Activated naive CD4-positive, alpha-beta T cell treated with anti-CD3 and anti-CD28 coated beads, Interleukin-2, amount 50 U/mL, for 24 hours (primary cell): ENCODE measurements around the gene MGAT4B.
A peak's percentile ranks its signal among the peaks of the same experiment; 100 is the strongest.
"Not testable (repeated sequence)": the region's sequence is repeated elsewhere in the genome, so short reads cannot be mapped to it uniquely, and the experiment has no call there.

ENCODE experiments used
- H3K27ac Mint-ChIP-seq: one replicate; pipeline ENCODE4 v1.8.0; 2021; ENCODE audit warnings: mild to moderate bottlenecking, mixed read lengths
- H3K27me3 Mint-ChIP-seq: one replicate; pipeline ENCODE4 v1.8.0; 2021; ENCODE audit warnings: mixed read lengths
- H3K36me3 Mint-ChIP-seq: one replicate; pipeline ENCODE4 v1.8.0; 2021; ENCODE audit warnings: mixed read lengths
- H3K4me1 Mint-ChIP-seq: one replicate; pipeline ENCODE4 v1.8.0; 2021; ENCODE audit warnings: mixed read lengths
- H3K4me3 Mint-ChIP-seq: one replicate; pipeline ENCODE4 v1.8.0; 2021; ENCODE audit warnings: mild to moderate bottlenecking, mixed read lengths
- H3K9me3 Mint-ChIP-seq: one replicate; pipeline ENCODE4 v1.8.0; 2021; ENCODE audit warnings: mixed read lengths

MGAT4B gene

DNA sequence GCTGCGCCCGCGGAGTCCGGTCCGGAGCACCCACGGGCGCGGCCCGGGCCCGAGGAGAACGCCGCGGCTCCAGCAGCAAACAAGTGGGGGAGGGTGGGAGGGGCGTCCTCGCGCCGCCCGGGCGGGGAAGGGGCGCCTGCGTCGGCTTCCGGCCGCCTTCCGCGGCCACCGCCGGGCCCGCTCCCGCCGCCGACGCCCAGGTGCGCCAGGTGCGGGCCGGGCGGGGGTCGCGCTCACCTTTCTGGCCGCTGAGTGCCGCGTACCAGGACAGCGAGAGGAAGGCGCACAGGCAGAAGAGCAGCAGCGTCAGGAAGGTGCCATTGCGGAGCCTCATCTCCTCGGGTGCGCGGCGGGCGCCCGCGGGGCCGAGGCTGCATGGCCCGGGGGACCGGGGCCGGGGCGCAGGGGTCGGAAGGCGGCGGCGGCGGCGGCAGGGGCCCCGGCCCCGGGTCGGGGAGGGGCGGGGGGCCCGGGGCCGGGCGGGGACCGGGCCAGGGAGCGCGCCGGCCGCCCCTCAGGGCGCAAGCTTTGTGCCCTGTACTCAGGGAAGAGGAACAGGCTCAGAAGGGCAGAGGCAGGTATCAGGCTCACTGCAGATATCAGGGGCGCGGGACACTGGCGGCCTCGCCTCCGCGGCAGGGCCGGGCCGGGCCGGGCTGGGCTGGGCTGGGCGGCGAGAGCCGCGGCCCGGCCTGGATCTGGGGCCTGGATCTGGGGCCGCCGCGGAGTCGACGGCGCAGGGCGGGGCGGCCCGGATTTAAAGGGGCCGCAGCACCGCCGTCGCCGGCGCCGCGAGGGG lies at the start of gene MGAT4B:
TSS of gene MGAT4B (minus strand) at position 617 of the 799 bp plus-strand sequence. CDS start at position 334, 283 bp downstream.
- Mint-ChIP-seq H3K4me3 (peak within 1 kb of the TSS; percentile 84), H3K27ac (peak within 1 kb of the TSS; percentile 83), H3K4me1 (peaks cover 29% of the 10 kb centered on the region)

DNA sequence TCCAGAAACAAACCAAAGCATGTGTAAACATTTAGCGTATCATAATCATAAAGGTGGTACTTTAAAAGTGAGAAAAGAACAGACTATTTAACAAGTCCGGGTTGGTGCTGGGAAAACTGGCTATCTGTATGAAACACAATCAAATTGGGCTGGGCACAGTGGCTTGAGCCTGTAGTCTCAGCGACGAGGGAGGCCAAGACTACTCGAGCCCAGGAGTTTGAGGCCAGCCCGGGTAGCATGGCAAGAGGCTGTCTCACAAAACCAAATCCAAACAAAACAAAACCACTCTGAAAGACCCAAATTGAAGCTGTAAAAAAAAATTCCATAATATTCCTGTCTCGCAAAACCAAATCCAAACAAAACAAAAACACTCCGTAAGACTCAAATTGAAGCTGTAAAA lies 47.7 kb upstream of the MGAT4B start:
- Mint-ChIP-seq H3K36me3 (peaks cover 7% of the 10 kb centered on the region), H3K27ac (no peak overlapping the region), H3K4me3 (no peak overlapping the region), H3K9me3 (no peaks in the 10 kb centered on the region), H3K27me3 (no peaks in the 10 kb centered on the region), H3K4me1 (peaks cover 18% of the 10 kb centered on the region)

More for the DNA sequence above, at the start of gene MGAT4B:
- H3K36me3 Mint-ChIP-seq, result no peaks in the 10 kb centered on the region
- no peaks in the 10 kb centered on the region for H3K27me3 Mint-ChIP-seq
- no peaks in the 10 kb centered on the region for H3K9me3 Mint-ChIP-seq

DNA sequence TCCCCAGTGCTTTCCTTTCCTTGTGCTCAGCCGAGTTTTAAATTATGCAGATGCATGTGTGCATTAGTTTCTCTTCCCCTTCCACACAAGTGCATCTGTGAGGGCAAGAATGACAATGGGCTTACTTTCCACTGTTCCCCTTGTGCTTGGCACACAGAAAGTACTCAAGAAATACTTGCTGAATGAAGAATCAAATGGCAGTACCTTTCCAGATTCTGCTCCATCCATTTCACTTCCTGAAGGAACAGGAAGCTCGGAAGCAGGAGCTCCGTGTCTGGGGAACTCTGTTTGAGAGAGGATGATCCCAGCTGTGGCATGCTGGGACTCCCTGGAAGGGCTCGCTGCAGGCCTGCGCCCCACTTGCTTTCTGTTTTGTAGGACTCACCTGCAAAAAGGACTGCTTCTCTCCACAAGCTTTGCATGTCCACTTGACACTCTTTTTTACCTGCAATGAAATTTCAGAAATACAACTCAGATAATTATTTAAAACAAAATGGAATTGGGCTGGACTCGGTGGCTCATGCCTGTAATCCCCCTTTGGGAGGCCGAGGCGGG lies 46.4 kb upstream of the MGAT4B start:
- Mint-ChIP-seq H3K4me3 (no peak overlapping the region), H3K27me3 (no peaks in the 10 kb centered on the region), H3K9me3 (no peaks in the 10 kb centered on the region), H3K4me1 (peaks cover 13% of the 10 kb centered on the region), H3K36me3 (peaks cover 7% of the 10 kb centered on the region), H3K27ac (no peak overlapping the region)

DNA sequence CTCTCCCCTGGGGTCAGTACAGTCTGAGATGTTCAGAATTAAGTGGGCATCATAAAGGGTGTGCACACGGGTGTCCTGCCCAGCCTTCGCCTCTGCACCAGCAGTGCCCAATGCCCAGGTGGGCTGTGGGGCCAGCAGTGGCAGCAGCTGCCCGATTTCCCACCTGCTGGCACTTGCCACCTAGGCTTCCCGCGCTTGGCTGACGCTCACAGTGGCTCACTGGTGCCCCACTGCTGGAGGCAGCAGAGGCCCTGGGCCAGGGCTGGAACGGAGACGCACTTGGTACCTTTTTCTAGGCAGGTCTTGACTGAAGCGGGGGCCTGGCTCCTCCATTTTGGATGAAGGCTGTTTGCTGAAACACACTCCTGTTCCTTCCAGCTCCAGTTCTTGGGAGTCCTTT lies 35.0 kb upstream of the MGAT4B start:
- Mint-ChIP-seq H3K4me3 (no peak overlapping the region), H3K27ac (peak overlapping the region; percentile 59), H3K27me3 (no peaks in the 10 kb centered on the region), H3K36me3 (peaks cover 9% of the 10 kb centered on the region), H3K4me1 (peaks cover 7% of the 10 kb centered on the region), H3K9me3 (peaks cover 5% of the 10 kb centered on the region)

- H3K9me3 Mint-ChIP-seq, result peaks cover 5% of the 10 kb centered on the region
- H3K4me3 Mint-ChIP-seq, result no peak overlapping the region
- H3K27me3 Mint-ChIP-seq, result no peaks in the 10 kb centered on the region
- peaks cover 16% of the 10 kb centered on the region for H3K4me1 Mint-ChIP-seq
- H3K27ac Mint-ChIP-seq, result no peak overlapping the region
- peaks cover 11% of the 10 kb centered on the region for H3K36me3 Mint-ChIP-seq
Observed at GRCh38 chr5:179840766-179841165, 34.1 kb upstream of the MGAT4B start.

DNA sequence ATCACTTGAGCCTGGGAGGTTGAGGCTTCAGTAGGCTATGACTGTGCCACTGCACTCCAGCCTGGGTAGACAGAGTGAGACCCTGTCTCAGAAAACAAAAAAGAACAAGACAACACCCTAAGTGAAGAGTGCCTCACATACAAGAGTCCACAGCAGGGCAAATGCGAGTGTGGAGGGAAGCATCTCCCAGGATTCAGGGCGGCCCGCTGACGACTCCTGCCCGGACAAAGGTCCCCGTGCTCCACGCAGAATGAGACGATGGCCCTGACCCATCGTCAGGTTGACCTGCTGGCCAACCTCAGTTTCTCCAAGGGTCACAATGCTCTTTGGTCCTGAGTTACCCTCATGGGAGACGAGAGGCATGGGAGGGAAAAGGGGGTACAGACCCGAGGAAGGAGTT lies 33.7 kb upstream of the MGAT4B start:
- no peak overlapping the region for H3K27ac Mint-ChIP-seq
- peaks cover 5% of the 10 kb centered on the region for H3K9me3 Mint-ChIP-seq
- H3K4me1 Mint-ChIP-seq, result peaks cover 18% of the 10 kb centered on the region
- no peak overlapping the region for H3K4me3 Mint-ChIP-seq
- peaks cover 13% of the 10 kb centered on the region for H3K36me3 Mint-ChIP-seq
- no peaks in the 10 kb centered on the region for H3K27me3 Mint-ChIP-seq

DNA sequence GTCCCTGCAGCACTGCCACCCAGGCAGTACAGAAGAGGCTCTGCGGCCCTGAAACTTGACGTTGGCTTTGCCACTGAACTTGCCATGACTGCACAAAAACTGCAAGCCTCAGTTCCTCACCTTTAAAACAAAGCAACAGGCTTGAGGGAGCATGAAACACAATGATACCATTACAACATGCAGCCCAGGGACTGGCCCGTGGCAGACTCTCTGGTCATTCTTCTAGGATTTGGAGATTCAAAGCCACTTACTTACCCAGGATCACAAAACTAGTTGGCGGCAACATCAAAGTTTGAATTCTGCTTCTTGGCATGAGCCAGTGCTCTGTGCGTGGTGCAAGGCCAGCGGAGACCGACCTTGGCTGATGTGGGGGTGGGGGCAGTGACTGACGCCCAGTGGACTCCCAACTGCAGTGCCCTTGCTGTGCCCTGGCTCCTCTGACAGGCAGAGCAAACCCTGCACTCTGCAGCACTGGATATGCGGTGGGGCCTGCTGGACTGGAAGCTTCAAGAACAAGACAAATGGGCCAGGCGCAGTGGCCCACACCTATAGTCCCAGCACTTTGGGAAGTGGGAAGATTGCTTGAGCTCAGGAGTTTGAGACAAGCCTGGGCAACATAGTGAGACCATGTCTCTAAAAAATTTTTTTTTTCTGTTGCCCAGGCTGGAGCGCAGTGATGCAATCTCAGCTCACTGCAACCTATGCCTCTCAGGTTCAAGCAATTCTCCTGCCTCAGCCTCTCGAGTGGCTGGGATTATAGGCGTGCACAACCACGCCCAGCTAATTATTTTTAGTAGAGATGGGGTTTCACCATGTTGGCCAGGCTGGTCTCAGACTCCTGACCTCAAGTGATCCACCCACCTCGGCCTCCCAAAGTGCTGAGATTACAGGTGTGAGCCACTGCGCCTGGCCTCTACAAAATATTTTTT lies 32.9 kb upstream of the MGAT4B start:
- Mint-ChIP-seq H3K9me3 (no peaks in the 10 kb centered on the region), H3K36me3 (peaks cover 11% of the 10 kb centered on the region), H3K27ac (no peak overlapping the region), H3K4me3 (no peak overlapping the region), H3K4me1 (peaks cover 18% of the 10 kb centered on the region), H3K27me3 (no peaks in the 10 kb centered on the region)

- Mint-ChIP-seq H3K27ac (peak overlapping the region; percentile 90), H3K9me3 (no peaks in the 10 kb centered on the region), H3K4me1 (peaks cover 18% of the 10 kb centered on the region), H3K27me3 (no peaks in the 10 kb centered on the region), H3K4me3 (peak overlapping the region; percentile 8), H3K36me3 (peaks cover 19% of the 10 kb centered on the region)
Observed at GRCh38 chr5:179837076-179838011, 30.7 kb upstream of the MGAT4B start.

DNA sequence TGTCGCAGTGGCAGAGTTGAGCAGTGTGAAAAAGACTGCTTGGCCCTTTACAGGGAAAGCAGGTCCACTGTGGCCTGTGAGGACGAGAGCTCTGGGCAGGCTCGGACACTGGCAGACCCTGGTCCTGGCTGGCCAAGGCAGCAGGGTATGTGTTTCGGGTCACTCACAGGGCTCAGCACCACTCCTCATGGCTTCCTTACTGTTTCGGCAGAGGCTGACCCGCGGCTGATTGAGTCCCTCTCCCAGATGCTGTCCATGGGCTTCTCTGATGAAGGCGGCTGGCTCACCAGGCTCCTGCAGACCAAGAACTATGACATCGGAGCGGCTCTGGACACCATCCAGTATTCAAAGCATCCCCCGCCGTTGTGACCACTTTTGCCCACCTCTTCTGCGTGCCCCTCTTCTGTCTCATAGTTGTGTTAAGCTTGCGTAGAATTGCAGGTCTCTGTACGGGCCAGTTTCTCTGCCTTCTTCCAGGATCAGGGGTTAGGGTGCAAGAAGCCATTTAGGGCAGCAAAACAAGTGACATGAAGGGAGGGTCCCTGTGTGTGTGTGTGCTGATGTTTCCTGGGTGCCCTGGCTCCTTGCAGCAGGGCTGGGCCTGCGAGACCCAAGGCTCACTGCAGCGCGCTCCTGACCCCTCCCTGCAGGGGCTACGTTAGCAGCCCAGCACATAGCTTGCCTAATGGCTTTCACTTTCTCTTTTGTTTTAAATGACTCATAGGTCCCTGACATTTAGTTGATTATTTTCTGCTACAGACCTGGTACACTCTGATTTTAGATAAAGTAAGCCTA lies 29.8 kb upstream of the MGAT4B start:
- Mint-ChIP-seq H3K4me1 (peaks cover 18% of the 10 kb centered on the region), H3K4me3 (peak overlapping the region; percentile 8)

DNA sequence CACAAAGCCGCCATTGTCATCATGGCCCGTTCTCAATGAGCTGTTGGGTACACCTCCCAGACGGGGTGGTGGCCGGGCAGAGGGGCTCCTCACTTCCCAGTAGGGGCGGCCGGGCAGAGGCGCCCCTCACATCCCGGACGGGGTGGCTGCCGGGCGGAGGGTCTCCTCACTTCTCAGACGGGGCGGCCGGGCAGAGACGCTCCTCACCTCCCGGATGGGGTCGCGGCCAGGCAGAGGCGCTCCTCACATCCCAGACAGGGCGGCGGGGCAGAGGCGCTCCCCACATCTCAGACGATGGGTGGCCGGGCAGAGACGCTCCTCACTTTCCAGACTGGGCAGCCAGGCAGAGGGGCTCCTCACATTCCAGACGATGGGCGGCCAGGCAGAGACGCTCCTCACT lies 28.2 kb upstream of the MGAT4B start:
- H3K27me3 Mint-ChIP-seq, result not testable (repeated sequence)
- H3K4me1 Mint-ChIP-seq, result peaks cover 21% of the 10 kb centered on the region
- peaks cover 23% of the 10 kb centered on the region for H3K36me3 Mint-ChIP-seq

More for the DNA sequence above, 29.8 kb upstream of the MGAT4B start:
- Mint-ChIP-seq H3K27me3 (no peaks in the 10 kb centered on the region), H3K27ac (peak overlapping the region; percentile 90), H3K9me3 (no peaks in the 10 kb centered on the region), H3K36me3 (peaks cover 19% of the 10 kb centered on the region)

DNA sequence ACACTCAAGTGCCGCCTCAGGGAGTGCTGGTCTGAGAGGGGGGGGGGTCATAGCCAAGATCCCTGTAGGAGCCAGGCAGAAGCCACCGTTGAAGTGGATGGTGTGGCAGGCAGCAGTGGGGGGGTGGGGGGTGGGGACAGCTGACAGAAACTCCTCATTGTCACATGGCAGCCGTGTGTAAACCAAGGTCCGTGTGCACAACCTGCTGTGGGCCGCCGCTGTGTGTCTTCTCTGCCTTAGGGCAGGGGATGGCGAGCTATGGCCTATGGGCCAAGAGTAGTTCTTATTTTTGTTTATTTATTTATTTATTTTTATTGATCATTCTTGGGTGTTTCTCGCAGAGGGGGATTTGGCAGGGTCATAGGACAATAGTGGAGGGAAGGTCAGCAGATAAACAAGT lies 27.5 kb upstream of the MGAT4B start:
- Mint-ChIP-seq H3K4me3 (no peak overlapping the region), H3K9me3 (no peaks in the 10 kb centered on the region), H3K27me3 (no peaks in the 10 kb centered on the region), H3K27ac (no peak overlapping the region), H3K4me1 (peaks cover 21% of the 10 kb centered on the region), H3K36me3 (peaks cover 25% of the 10 kb centered on the region)

More for the DNA sequence above, 28.2 kb upstream of the MGAT4B start:
- H3K27ac Mint-ChIP-seq, H3K4me3 Mint-ChIP-seq, H3K9me3 Mint-ChIP-seq: not testable (repeated sequence)

DNA sequence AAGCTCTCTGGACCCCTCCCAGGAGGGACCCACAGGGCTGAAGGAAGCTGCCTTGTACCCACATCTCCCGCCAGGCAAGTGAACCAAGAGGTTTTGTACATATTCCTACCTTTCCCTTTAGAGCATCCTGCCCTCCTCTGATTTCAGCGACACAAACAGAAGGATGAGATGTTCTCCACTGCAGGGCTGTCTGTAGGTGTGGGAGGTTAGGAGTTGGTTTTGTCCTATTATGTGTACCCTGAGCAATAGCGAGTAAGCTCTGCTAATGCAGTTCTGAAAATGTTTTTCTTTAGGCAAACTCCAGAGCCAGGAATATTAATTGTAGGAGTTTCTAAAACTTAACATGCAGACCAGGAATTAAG lies 27.0 kb upstream of the MGAT4B start:
- no peak overlapping the region for H3K4me3 Mint-ChIP-seq
- peaks cover 27% of the 10 kb centered on the region for H3K36me3 Mint-ChIP-seq
- H3K9me3 Mint-ChIP-seq, result no peaks in the 10 kb centered on the region
- no peaks in the 10 kb centered on the region for H3K27me3 Mint-ChIP-seq
- H3K4me1 Mint-ChIP-seq, result peaks cover 23% of the 10 kb centered on the region
- no peak overlapping the region for H3K27ac Mint-ChIP-seq

DNA sequence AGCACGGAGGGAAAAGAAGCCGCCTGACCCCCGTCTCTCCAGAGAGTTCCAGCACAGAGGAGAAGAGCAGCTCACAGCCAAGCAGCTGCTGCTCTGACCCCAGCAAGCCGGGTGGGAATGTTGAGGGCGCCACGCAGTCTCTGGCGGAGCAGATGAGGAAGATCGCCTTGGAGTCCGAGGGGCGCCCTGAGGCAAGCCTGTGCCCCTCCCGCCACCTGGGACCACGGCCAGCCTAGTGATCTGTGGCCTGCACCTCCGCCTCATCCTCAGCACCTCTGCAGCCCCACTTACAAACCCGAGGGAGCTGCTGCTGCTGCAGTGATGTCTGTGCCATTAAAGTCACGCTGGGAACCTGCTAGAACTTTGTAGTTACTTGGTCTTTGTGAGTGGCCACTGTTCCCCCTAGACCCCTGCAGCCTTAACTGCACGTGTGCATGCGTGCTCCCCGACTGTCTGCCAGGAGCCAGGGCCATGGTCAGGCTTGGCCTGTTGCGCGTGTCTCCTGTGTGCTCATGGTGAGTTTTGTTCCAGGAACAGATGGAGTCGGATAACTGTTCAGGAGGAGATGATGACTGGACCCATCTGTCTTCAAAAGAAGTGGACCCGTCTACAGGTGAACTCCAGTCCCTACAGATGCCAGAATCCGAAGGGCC lies 26.5 kb upstream of the MGAT4B start:
- no peaks in the 10 kb centered on the region for H3K27me3 Mint-ChIP-seq
- H3K9me3 Mint-ChIP-seq, result no peaks in the 10 kb centered on the region
- peaks cover 25% of the 10 kb centered on the region for H3K4me1 Mint-ChIP-seq
- H3K36me3 Mint-ChIP-seq, result peaks cover 28% of the 10 kb centered on the region
- peak overlapping the region; percentile 77 for H3K27ac Mint-ChIP-seq
- H3K4me3 Mint-ChIP-seq, result no peak overlapping the region
